RPMI7951 (cell line): ENCODE measurements around the gene SEC14L5. TPM values are rescaled to one million over a fixed set of nuclear protein-coding genes. Genes with fewer than 3 reads are reported as not detected.

Source experiments
- DNase-seq: peaks from one replicate; pipeline ENCODE4 v3.0.0-alpha.2; 2012; ENCODE audit warnings: low read depth
- total RNA-seq: library from RNA; depleted of rRNA; stranded (reverse); fragments of >200 nt; shearing (Covaris generic); gene quantifications from 2 replicates; pipeline ENCODE4 v1.2.3, GENCODE V29; 2014; rRNA removed

The SEC14L5 gene
- total RNA-seq, result not detected in 2 replicates

GRCh38 chr16:4957720-4958509 lies at the start of gene SEC14L5:
Gene SEC14L5, plus strand, starts transcription at chr16:4958330. Its CDS starts 994 bp downstream, at chr16:4959324.
- DNase-seq, result peak; percentile 91

DNA sequence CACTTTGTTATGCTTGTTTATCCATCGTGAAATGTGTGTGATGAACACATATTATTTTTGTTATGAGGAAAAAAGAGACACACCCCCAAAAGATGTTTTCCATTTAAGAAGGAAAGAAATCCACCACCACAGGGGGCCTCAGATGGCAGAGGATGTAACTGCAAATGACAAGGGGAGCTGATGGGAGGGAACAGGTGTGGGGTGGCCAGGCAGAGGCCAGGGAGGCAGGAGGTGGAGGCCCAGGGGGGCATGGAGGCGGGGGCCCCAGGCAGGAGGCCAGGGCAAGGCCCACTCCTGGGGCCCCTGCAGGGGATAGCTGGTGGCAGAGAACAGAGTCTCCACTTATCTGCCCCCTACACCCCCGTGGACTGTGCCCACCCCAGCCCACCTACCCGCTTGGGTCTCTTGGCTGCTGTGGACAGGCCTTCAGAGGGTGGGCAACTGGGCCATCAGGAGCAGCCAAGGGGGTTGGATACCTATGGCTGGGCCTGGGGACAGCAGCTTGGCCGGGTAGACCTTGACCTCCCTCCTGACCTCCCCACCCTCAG lies 49.2 kb upstream of the SEC14L5 start:
- DNase-seq, result no peak

DNA sequence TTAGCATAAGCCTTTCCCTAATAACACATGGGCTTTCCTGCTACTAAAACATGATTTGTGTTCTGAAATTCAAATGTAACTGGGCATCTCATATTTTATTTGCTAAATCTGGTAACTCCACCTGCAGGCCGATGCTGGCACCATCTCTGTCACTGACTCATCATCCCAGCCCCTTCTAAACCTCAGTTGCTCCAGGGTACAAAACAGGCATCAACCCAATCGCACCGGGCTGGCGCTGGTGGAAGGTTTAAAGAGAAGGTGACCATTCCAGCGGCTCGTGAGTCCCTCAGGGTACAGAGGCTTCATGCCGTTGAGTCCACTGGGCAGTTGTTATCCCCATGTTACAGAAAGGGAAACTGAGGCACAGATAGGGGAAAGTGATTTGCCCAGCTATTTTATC lies 48.3 kb upstream of the SEC14L5 start:
- no peak for DNase-seq

DNA sequence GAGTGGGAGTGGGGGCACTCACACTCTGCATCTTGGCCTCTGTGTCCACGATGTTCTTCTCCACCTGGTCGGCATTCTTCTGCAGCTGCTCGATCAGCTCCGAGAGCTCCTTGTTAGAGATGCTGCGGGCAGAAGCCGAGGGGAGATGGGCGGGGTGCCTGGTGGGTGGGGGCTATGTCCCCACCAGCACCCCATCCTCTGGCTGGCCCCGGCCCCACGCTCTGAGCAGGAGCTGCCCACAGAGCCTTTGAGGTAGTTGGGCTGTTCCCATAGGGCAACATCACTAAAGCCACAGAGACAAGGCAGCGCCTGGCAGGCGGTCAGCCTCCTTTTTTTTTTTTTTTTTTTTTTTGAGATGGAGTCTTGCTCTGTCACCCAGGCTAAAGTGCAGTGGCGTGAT lies 47.3 kb upstream of the SEC14L5 start:
- DNase-seq, result no peak

GRCh38 chr16:4911970-4912386 lies 46.2 kb upstream of the SEC14L5 start:
- no peak for DNase-seq

- peak; percentile 17 for DNase-seq
Observed at GRCh38 chr16:4913130-4913773, 44.9 kb upstream of the SEC14L5 start.

- DNase-seq, result no peak
Observed at GRCh38 chr16:4913774-4914525, 44.2 kb upstream of the SEC14L5 start.

GRCh38 chr16:4914528-4915225 lies 43.5 kb upstream of the SEC14L5 start:
- DNase-seq, result no peak

- peak; percentile 99 for DNase-seq
Observed at GRCh38 chr16:4915226-4915761, 42.8 kb upstream of the SEC14L5 start.

GRCh38 chr16:4917117-4917516 lies 41.0 kb upstream of the SEC14L5 start:
- DNase-seq, result peak; percentile 35

DNA sequence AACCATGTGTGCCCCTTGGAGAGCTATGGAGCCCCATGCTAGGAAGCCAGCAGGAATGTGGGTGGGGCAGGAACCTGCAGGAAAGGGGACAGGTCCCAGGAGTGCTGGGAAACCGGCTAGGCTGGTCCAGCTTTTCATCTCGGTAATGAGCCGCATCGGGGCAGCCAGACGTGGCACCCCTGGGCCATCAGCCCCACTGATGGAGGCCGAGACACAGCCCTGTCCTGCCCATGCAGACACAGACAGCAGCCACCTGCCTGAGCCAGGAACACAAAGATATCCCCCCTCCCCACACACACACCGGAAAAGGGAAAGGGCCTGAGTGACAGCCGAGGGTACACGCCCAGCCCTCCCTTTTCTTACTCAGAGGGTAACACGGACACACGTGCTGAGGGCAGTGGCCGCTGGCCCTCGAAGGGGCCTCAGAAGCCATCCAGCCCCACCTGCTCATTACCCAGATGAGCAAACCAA lies 39.3 kb upstream of the SEC14L5 start:
- DNase-seq, result no peak

DNA sequence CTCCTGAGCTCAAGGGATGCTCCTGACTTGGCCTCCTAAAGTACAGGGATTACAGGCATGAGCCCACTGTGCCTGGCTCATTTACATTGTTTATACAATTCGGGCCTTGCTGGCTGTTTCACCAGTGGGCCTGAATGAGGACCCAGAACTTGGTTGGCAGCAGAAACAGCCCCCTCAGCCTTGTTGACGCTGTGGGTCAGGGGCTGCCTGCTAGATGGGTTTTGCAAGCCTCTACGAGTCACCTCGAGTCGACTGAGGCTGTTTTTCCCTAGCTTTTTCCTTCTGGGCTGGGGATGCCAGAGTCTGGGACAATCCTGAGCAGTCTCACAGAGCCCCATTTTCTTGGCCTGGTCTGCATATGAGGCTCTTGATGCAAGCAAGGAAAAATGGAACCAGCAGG lies 37.3 kb upstream of the SEC14L5 start:
- no peak for DNase-seq

DNA sequence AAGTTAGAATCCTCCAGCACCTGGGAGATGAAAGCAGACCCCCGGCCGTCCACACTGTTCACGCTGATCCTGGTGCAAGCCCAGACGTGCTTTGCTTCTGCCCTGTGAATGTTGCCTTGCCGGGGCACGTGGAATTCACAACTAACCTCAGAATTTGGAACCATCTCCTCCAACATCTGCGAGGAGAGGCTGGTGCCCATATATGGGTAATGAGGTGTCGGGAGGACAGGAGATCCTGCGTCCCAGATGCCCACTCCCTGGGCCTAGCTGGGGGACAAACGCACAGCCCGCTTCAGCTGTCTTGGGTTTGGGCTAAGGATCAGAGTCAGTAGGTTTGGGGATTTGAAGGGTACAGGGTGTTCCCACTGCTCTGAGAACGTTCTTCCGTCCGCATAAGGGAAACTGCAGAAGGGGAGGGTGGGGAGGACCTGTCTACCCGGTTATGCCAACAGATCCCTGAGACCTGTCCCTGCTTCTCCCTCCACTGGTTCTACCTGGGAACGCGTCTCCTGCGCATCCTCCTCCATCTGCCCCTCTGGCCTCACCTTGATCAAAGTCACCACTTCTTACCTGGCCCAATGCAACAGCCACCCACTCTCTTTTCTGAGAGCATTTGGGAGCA lies 35.3 kb upstream of the SEC14L5 start:
- DNase-seq, result no peak

DNA sequence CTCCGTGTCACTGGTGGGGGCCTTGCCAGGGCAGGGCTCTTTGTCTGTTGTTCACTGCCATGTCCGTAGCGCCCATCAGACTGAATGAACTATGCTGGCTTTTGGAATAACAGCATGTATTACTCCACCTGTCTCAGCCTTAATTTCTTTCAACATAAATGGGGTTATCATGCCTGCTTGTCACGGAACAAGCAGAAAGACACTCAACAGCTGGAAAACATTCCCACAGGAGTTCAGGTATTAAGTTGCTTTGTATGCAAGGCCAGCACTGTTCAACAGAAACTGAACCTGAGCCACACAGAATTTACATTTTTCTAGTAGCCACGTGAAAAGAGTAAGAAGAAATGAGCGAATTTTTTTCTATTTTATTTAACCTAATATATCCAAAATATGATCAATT lies 34.3 kb upstream of the SEC14L5 start:
- DNase-seq, result no peak

DNA sequence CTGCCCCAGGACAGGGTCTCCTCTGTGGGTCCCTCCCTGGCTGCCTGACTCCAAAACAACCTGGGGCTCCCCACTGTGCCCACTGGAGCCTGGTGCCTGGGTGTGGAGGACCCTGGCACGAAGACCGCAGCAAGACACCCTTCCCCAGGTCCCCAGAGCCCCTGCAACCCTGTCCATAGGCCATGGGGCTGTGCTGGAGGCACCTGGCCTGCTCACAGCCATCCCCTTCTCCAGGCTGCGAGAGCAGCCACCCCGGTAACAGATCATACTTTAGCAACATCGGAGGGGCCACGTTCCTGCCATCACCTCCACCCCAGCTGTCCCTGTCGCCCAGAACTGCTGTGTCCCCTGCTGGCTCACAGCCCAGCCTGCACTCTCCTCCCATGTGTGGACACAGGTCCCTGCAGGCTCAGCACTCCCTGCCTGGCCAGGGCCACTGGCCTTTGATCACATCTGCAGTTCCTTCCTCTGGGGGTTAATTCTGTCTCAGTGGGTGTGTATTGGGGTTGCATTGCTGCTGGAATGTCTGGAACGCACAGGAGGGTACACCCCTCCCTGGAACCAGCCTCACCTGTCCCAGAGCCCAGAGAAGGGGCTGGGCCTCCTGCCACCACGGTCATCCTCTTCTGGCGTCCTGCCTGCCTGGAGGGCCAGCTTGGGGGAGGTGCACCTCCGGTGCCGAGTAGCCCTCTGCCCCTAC lies 33.4 kb upstream of the SEC14L5 start:
- DNase-seq, result no peak

DNA sequence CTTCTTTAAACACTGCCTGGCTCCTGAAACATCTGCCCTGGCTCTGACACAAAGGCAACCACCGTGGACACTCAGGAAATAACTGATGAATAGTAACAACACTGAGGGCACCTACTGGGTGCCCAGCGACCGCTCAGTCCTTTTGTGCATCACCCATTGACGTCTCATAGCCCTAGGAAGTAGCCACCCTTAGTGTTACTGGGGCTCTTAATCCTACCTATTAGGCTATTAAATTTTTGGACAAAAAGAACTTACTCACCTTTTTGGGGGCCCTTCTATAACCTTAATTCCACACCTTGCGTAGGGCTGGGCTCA lies 32.9 kb upstream of the SEC14L5 start:
- DNase-seq, result no peak

DNA sequence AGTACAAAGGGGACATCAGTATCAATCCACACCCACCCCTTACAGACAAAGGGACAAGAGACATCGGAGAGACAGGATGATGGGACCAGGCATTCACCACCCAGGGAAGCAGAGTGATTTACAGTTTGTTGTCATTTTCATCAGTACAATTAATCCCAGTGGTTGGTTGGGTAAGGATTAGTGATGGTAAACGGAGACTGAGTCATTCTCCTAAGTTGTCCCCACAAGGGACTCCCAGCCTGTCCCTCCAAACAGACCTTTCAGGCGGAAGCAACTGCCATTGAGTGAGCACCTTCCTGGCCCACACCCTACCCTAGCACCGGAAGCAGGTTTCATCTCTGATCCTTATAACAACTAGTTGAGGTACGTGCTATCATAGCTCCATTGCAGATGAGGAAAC lies 32.3 kb upstream of the SEC14L5 start:
- DNase-seq, result no peak

- no peak for DNase-seq
Observed at GRCh38 chr16:4926928-4927327, 31.2 kb upstream of the SEC14L5 start.

GRCh38 chr16:4927661-4928060 lies 30.5 kb upstream of the SEC14L5 start:
- no peak for DNase-seq

- no peak for DNase-seq
Observed at GRCh38 chr16:4928227-4928626, 29.9 kb upstream of the SEC14L5 start.
